HepG2 (cell line): ENCODE results near the gene SLC35B2. TPM values are rescaled to one million over a fixed set of nuclear protein-coding genes. Genes with fewer than 3 reads are reported as not detected.
A peak's percentile ranks its signal among the peaks of the same experiment; 100 is the strongest.

Experiments
- ATF7-NPFF ChIP-seq: sonication (generic); formaldehyde crosslinking; IDR thresholded peaks from 2 replicates; pipeline ENCODE4 v1.8.1; 2023; ENCODE audit warnings: mild to moderate bottlenecking, low read depth, missing genetic modification reagents, moderate library complexity
- CREM ChIP-seq, 2 experiments: sonication (generic) in 1 of 2; formaldehyde crosslinking in 1 of 2; IDR thresholded peaks; 2 replicates each; pipeline versions ENCODE4 v1.4.0 to v1.6.1; 2016 to 2020; ENCODE audit warnings: antibody characterized with exemption in 1 of 2, mild to moderate bottlenecking in 1 of 2, missing genetic modification reagents in 1 of 2
- GATA4 ChIP-seq: sonication (generic); IDR thresholded peaks from 2 replicates; pipeline ENCODE4 v1.6.1; 2016; ENCODE audit warnings: antibody characterized with exemption, low read depth, borderline replicate concordance
- HMG20B ChIP-seq: conservative IDR thresholded peaks from 2 replicates; pipeline ENCODE4 v1.6.1; 2016; ENCODE audit warnings: missing genetic modification reagents, missing compliant biosample characterization
- KLF12 ChIP-seq: sonication (generic); formaldehyde crosslinking; IDR thresholded peaks from 2 replicates; pipeline ENCODE4 v1.4.0; 2020; ENCODE audit warnings: missing genetic modification reagents, borderline replicate concordance
- MAFG ChIP-seq: sonication (generic); formaldehyde crosslinking; IDR thresholded peaks from 2 replicates; pipeline ENCODE4 v1.5.1; 2020; ENCODE audit warnings: mild to moderate bottlenecking, missing genetic modification reagents
- NPAS2 ChIP-seq: sonication (generic); formaldehyde crosslinking; IDR thresholded peaks from 2 replicates; pipeline ENCODE4 v1.8.0; 2022; ENCODE audit warnings: mild to moderate bottlenecking, missing genetic modification reagents, borderline replicate concordance
- NRL ChIP-seq: sonication (generic); formaldehyde crosslinking; IDR thresholded peaks from 2 replicates; pipeline ENCODE4 v1.5.0; 2020; ENCODE audit warnings: missing genetic modification reagents, mild to moderate bottlenecking, moderate library complexity, borderline replicate concordance
- SIX4 ChIP-seq: sonication (generic); formaldehyde crosslinking; IDR thresholded peaks from 2 replicates; pipeline ENCODE4 v1.4.0; 2020; ENCODE audit warnings: missing genetic modification reagents
- SOX13 ChIP-seq, 3 experiments: fragments of 450-650 bp in 1 of 3; sonication (generic) in 1 of 3; formaldehyde crosslinking in 1 of 3; IDR thresholded peaks in 2 of 3; conservative IDR thresholded peaks in 1 of 3; 2 replicates each; pipeline versions ENCODE4 v1.5.0 to v1.6.1; 2016 to 2020; ENCODE audit warnings: antibody characterized with exemption in 1 of 3, mild to moderate bottlenecking in 1 of 3, missing compliant biosample characterization in 1 of 3, missing genetic modification reagents in 1 of 3, moderate library complexity in 1 of 3
- STAG1 ChIP-seq: sonication (generic); formaldehyde crosslinking; IDR thresholded peaks from 2 replicates; pipeline ENCODE4 v1.4.0; 2020; ENCODE audit warnings: missing genetic modification reagents
- TFE3 ChIP-seq: IDR thresholded peaks from 2 replicates; pipeline ENCODE4 v1.6.1; 2016
- ZFP1 ChIP-seq: IDR thresholded peaks from 2 replicates; pipeline ENCODE4 v1.6.1; 2016
- ZNF264 ChIP-seq: sonication (generic); formaldehyde crosslinking; IDR thresholded peaks from 2 replicates; pipeline ENCODE4 v1.4.0; 2020; ENCODE audit warnings: missing genetic modification reagents
- ZNF317 ChIP-seq: sonication (generic); formaldehyde crosslinking; IDR thresholded peaks from 2 replicates; pipeline ENCODE4 v1.5.0; 2020; ENCODE audit warnings: mild to moderate bottlenecking, missing genetic modification reagents
- ZNF33A ChIP-seq: sonication (generic); formaldehyde crosslinking; IDR thresholded peaks from 2 replicates; pipeline ENCODE4 v1.5.1; 2020; ENCODE audit warnings: missing genetic modification reagents, mild to moderate bottlenecking, moderate library complexity, borderline replicate concordance
- ZNF350 ChIP-seq: sonication (generic); formaldehyde crosslinking; IDR thresholded peaks from 2 replicates; pipeline ENCODE4 v1.4.0; 2020; ENCODE audit warnings: mild to moderate bottlenecking, low read depth, missing genetic modification reagents, borderline replicate concordance
- ZNF660 ChIP-seq: sonication (generic); formaldehyde crosslinking; IDR thresholded peaks from 2 replicates; pipeline ENCODE4 v1.5.1; 2020; ENCODE audit warnings: mild to moderate bottlenecking, low read depth, missing genetic modification reagents, borderline replicate concordance
- ZNF749 ChIP-seq: sonication (generic); formaldehyde crosslinking; IDR thresholded peaks from 2 replicates; pipeline ENCODE4 v1.8.0; 2022; ENCODE audit warnings: mild to moderate bottlenecking, missing genetic modification reagents, moderate library complexity, borderline replicate concordance
- ZNF770 ChIP-seq: sonication (generic); formaldehyde crosslinking; IDR thresholded peaks from 2 replicates; pipeline ENCODE4 v1.5.0; 2020; ENCODE audit warnings: mild to moderate bottlenecking, missing genetic modification reagents
- polyA plus RNA-seq, 8 experiments: library from polyadenylated mRNA; depleted of rRNA in 3 of 8; stranded (reverse) in 7 of 8; unstranded in 1 of 8; fragments of >200 nt; fragmentation: Illumina TruSeq in 4 of 8; extraction: Trizol in 4 of 8; gene quantifications; 2 replicates each; pipeline versions ENCODE4 v1.2.1 to v1.2.3, GENCODE V29; 2011 to 2016; ENCODE audit warnings: low read depth in 4 of 8, missing spikeins in 1 of 8, mixed read lengths in 1 of 8; ENCODE audit not compliant: insufficient read depth in 1 of 8
- total RNA-seq, 5 experiments: library from RNA; depleted of rRNA; stranded (reverse); fragments of >200 nt; fragmentation: Illumina TruSeq; extraction: Trizol; gene quantifications; 2 replicates each; pipeline ENCODE4 v1.2.3, GENCODE V29; 2016; ENCODE audit warnings: low read depth in 1 of 5
- TF ChIP-seq, protein P1 (sequence below): IDR thresholded peaks from 2 replicates; pipeline ENCODE4 v1.6.1; 2016; ENCODE audit warnings: mild to moderate bottlenecking, missing biosample characterization, missing genetic modification reagents
- TF ChIP-seq, protein P2 (sequence below): sonication (generic); formaldehyde crosslinking; IDR thresholded peaks from 2 replicates; pipeline ENCODE4 v1.4.0; 2020; ENCODE audit warnings: mild to moderate bottlenecking, missing genetic modification reagents

SLC35B2 gene
- total and polyA plus RNA-seq, 2 of the 13 experiments (the other 11 are each of a cell fraction or from before 2014, with no cell fraction given), result 61.1 to 148 TPM

DNA sequence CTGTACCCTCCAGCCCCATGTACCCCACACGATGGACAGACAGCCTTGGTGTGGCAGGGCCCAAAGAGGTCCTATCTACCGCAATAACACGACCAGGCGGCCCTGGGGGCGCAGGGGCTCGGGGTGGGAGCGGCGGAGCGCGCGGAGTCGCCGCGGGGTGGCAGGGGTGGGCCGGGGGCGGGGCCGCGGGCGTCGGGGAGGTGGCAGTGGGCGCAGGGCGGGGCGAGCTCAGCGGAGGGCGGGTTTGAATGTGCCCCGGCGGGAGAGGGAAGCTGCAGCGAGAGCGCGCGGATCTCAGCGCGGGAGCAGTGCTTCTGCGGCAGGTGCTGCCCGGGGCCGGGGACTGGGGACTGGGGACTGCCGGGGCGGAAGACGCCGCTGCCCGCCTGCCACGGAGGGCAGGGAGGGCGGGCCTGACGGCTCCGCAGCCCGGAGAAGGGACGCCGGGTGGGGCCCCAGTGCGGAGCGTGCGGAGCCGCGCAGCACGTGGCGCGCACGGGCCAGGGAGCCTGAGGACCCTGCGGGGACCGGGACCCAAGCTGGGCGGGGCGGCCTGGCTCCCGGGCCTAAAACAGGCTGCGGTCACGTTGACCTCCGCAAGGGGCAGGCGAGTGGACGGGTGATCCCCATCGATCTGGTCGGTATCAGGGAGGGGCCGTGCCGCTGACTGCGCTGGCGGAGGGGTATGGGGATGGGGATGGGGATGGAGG, 33.9 kb downstream of the SLC35B2 start, which contains the start of gene SLC29A1 (continued):
- no peak; the same call in 1 of the 2 replicates for TF ChIP-seq MAFG (CRISPR knock-in tag)
- TF ChIP-seq KLF12 (CRISPR knock-in tag), result peak; percentile 89; the same call in 1 of the 2 replicates
- peak; percentile 90; the same call in 1 of the 2 replicates for TF ChIP-seq ZNF749 (CRISPR knock-in tag)
- TF ChIP-seq TFE3, result no peak
- no peak for TF ChIP-seq ZNF350 (CRISPR knock-in tag)
- peak; percentile 61; the same call in 1 of the 2 replicates for TF ChIP-seq ZNF264 (CRISPR knock-in tag)
- no peak for TF ChIP-seq NPAS2
- no peak for TF ChIP-seq HMG20B (CRISPR knock-in tag)
- TF ChIP-seq, protein P1, sequence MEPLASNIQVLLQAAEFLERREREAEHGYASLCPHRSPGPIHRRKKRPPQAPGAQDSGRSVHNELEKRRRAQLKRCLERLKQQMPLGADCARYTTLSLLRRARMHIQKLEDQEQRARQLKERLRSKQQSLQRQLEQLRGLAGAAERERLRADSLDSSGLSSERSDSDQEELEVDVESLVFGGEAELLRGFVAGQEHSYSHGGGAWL (CRISPR knock-in tag), result peak; percentile 88
- no peak for TF ChIP-seq ZNF33A (CRISPR knock-in tag)
- no peak for TF ChIP-seq CREM (IDR thresholded peaks at IDR 0.05)
- no peak for TF ChIP-seq CREM (CRISPR knock-in tag; IDR thresholded peaks at IDR 0.05)
- TF ChIP-seq SOX13 (IDR thresholded peaks at IDR 0.05), result no peak
- peak in 1 of 2 experiments; percentile 37; a peak in 2 of 4 replicates for TF ChIP-seq SOX13 (CRISPR knock-in tag; conservative IDR thresholded peaks at IDR 0.05 in 1 of 2, IDR thresholded peaks at IDR 0.05 in 1 of 2)
- no peak for TF ChIP-seq ZFP1
- TF ChIP-seq GATA4, result no peak
- no peak for TF ChIP-seq ZNF660 (CRISPR knock-in tag)
- TF ChIP-seq, protein P2, sequence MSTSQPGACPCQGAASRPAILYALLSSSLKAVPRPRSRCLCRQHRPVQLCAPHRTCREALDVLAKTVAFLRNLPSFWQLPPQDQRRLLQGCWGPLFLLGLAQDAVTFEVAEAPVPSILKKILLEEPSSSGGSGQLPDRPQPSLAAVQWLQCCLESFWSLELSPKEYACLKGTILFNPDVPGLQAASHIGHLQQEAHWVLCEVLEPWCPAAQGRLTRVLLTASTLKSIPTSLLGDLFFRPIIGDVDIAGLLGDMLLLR (CRISPR knock-in tag), result peak; percentile 47; the same call in 1 of the 2 replicates
- 0 out of 2 replicates have a peak, but pooled peaks have one; percentile 19 for TF ChIP-seq SIX4 (CRISPR knock-in tag)
- no peak for TF ChIP-seq ZNF317
- TF ChIP-seq ATF7-NPFF (CRISPR knock-in tag), result no peak; the same call in none of the 2 replicates
- TF ChIP-seq ZNF770 (CRISPR knock-in tag), result peak; percentile 47
- no peak for TF ChIP-seq NRL (CRISPR knock-in tag)
- no peak for TF ChIP-seq STAG1 (CRISPR knock-in tag)
